IMR-90 (cell line): Measurements from ENCODE around the gene RDH12. TPM values are rescaled to one million over a fixed set of nuclear protein-coding genes. Genes with fewer than 3 reads are reported as not detected.

Source experiments
- ATAC-seq: fragments of 200-7000 bp; cut with Tn5 transposase; 2 replicates; pipeline ENCODE4 v1.9.1; 2020; ENCODE audit warnings: low read depth, mild to moderate bottlenecking, moderate library complexity
- BruUV-seq: library from RNA; stranded (reverse); fragments of 400-500 nt; replicated peaks from 2 replicates; lab custom pipeline; 2021; lab: Mats Ljungman, UMichigan
- CTCF ChIA-PET: fragments of 300-600 bp; formaldehyde crosslinking; extraction: SDS; loops from one replicate; lab custom pipeline; 2021; ENCODE audit warnings: antibody characterized with exemption; lab: Yijun Ruan, JAX
- POLR2A ChIA-PET: fragments of 300-600 bp; sonication (Branson Sonifier 250); formaldehyde crosslinking; loops from one replicate; lab custom pipeline; 2022; ENCODE audit warnings: antibody characterized with exemption; ENCODE audit not compliant: unreplicated experiment; lab: Charles Lee
- DNase-seq: peaks from one replicate; pipeline ENCODE4 v3.0.0; 2013
- H2AFZ ChIP-seq: replicated peaks from 2 replicates; pipeline ENCODE3; 2013; ENCODE audit warnings: low read length, mild to moderate bottlenecking; ENCODE audit not compliant: poor library complexity
- H2AK5ac ChIP-seq: 2 replicates; pipeline ENCODE4 v1.6.1; 2013; ENCODE audit warnings: low read depth, low read length, inconsistent platforms
- H2AK9ac ChIP-seq: replicated peaks from 2 replicates; pipeline ENCODE3; 2013; ENCODE audit warnings: mild to moderate bottlenecking, low read depth, low read length, moderate library complexity; ENCODE audit not compliant: poor library complexity
- H2BK120ac ChIP-seq: 2 replicates; pipeline ENCODE4 v1.6.1; 2013; ENCODE audit warnings: low read depth, low read length, inconsistent platforms
- H2BK15ac ChIP-seq: 3 replicates; pipeline ENCODE4 v1.6.1; 2013; ENCODE audit warnings: low read depth, low read length, inconsistent platforms
- H2BK20ac ChIP-seq: 2 replicates; pipeline ENCODE4 v1.6.1; 2013; ENCODE audit warnings: low read depth, mild to moderate bottlenecking, inconsistent platforms, low read length, moderate library complexity
- H2BK5ac ChIP-seq: 2 replicates; pipeline ENCODE4 v1.6.1; 2013; ENCODE audit warnings: mild to moderate bottlenecking, low read depth, low read length, inconsistent platforms; ENCODE audit not compliant: poor library complexity, severe bottlenecking
- H3K14ac ChIP-seq: replicated peaks from 2 replicates; pipeline ENCODE4 v1.6.1; 2013; ENCODE audit warnings: low read depth, low read length, inconsistent platforms
- H3K18ac ChIP-seq: 2 replicates; pipeline ENCODE4 v1.6.1; 2013; ENCODE audit warnings: low read depth, low read length, control low read depth
- H3K23ac ChIP-seq: 2 replicates; pipeline ENCODE4 v1.6.1; 2013; ENCODE audit warnings: low read depth, low read length, inconsistent platforms
- H3K27ac ChIP-seq: 2 replicates; pipeline ENCODE4 v1.5.1; 2013; ENCODE audit warnings: mild to moderate bottlenecking, control low read depth, low read length; ENCODE audit not compliant: insufficient read depth
- H3K27me3 ChIP-seq: 2 replicates; pipeline ENCODE4 v1.6.1; 2013; ENCODE audit warnings: low read length; ENCODE audit not compliant: control insufficient read depth, insufficient read depth
- H3K36me3 ChIP-seq: 2 replicates; pipeline ENCODE4 v1.6.1; 2013; ENCODE audit warnings: low read length, mixed read lengths; ENCODE audit not compliant: control insufficient read depth, insufficient read depth
- H3K4ac ChIP-seq: 2 replicates; pipeline ENCODE4 v1.6.1; 2013; ENCODE audit warnings: low read depth, low read length, inconsistent platforms
- H3K4me1 ChIP-seq: 2 replicates; pipeline ENCODE4 v1.6.1; 2013; ENCODE audit warnings: low read length, mixed read lengths; ENCODE audit not compliant: control insufficient read depth, insufficient read depth
- H3K4me2 ChIP-seq: 2 replicates; pipeline ENCODE4 v1.6.1; 2013; ENCODE audit warnings: low read depth, mild to moderate bottlenecking, control low read depth, low read length, moderate library complexity
- H3K4me3 ChIP-seq: 2 replicates; pipeline ENCODE4 v1.5.1; 2013; ENCODE audit warnings: low read depth, mild to moderate bottlenecking, control low read depth, low read length, moderate library complexity; ENCODE audit not compliant: insufficient read depth
- H3K56ac ChIP-seq: 2 replicates; pipeline ENCODE4 v1.6.1; 2013; ENCODE audit warnings: low read length, inconsistent platforms; ENCODE audit not compliant: insufficient read depth; ENCODE audit errors: extremely low read depth
- H3K79me1 ChIP-seq, 2 experiments: 2 replicates each; pipeline ENCODE4 v1.6.1; 2013; ENCODE audit warnings: low read length in 2 of 2, inconsistent platforms in 1 of 2, low read depth in 1 of 2
- H3K9ac ChIP-seq: 2 replicates; pipeline ENCODE4 v1.6.1; 2013; ENCODE audit warnings: low read depth, low read length, control low read depth
- H3K9me1 ChIP-seq: 2 replicates; pipeline ENCODE4 v1.6.1; 2013; ENCODE audit warnings: low read length, inconsistent platforms; ENCODE audit not compliant: insufficient read depth
- H3K9me3 ChIP-seq: 2 replicates; pipeline ENCODE4 v1.6.1; 2013; ENCODE audit warnings: low read length; ENCODE audit not compliant: control insufficient read depth, insufficient read depth
- H4K20me1 ChIP-seq: 2 replicates; pipeline ENCODE4 v1.6.1; 2013; ENCODE audit warnings: low read length, inconsistent platforms; ENCODE audit not compliant: insufficient read depth
- H4K5ac ChIP-seq: 2 replicates; pipeline ENCODE4 v1.6.1; 2013; ENCODE audit warnings: mild to moderate bottlenecking, low read depth, low read length, control low read depth
- H4K8ac ChIP-seq, 2 experiments: 2 replicates each; pipeline ENCODE4 v1.6.1; 2013; ENCODE audit warnings: low read depth in 2 of 2, low read length in 2 of 2, control low read depth in 1 of 2, inconsistent platforms in 1 of 2
- H4K91ac ChIP-seq: 2 replicates; pipeline ENCODE4 v1.6.1; 2013; ENCODE audit warnings: low read depth, low read length, inconsistent platforms; ENCODE audit not compliant: insufficient read depth
- BHLHE40 ChIP-seq: fragments of 150-350 bp; IDR thresholded peaks from 2 replicates; pipeline ENCODE4 v1.6.1; 2016; ENCODE audit warnings: mild to moderate bottlenecking, low read depth, low read length
- CEBPB ChIP-seq: IDR thresholded peaks from 2 replicates; pipeline ENCODE4 v1.6.1; 2012; ENCODE audit warnings: low read depth, low read length, improper control_type of control experiment
- CHD1 ChIP-seq: IDR thresholded peaks from 2 replicates; pipeline ENCODE4 v1.6.1; 2012; ENCODE audit warnings: low read depth, low read length, improper control_type of control experiment
- MAFK ChIP-seq: IDR thresholded peaks from 2 replicates; pipeline ENCODE4 v1.6.1; 2012; ENCODE audit warnings: low read depth, low read length, improper control_type of control experiment
- NFE2L2 ChIP-seq: fragments of 150-350 bp; IDR thresholded peaks from 2 replicates; pipeline ENCODE4 v1.6.1; 2016; ENCODE audit warnings: low read depth, mild to moderate bottlenecking, low read length
- RAD21 ChIP-seq: IDR thresholded peaks from 2 replicates; pipeline ENCODE4 v1.6.1; 2012; ENCODE audit warnings: low read length, improper control_type of control experiment
- RFX5 ChIP-seq: IDR thresholded peaks from 2 replicates; pipeline ENCODE4 v1.8.0; 2012; ENCODE audit warnings: low read depth, mild to moderate bottlenecking, low read length, moderate library complexity
- SMC3 ChIP-seq: fragments of 150-350 bp; IDR thresholded peaks from 2 replicates; pipeline ENCODE4 v1.6.1; 2016; ENCODE audit warnings: low read depth, mild to moderate bottlenecking, antibody characterized with exemption, low read length, moderate library complexity
- WGBS, 2 experiments: methylation state at CpG; one replicate each; pipeline versions ENCODE4 v1.1.5 to v1.1.7; 2013; ENCODE audit warnings: missing lambda C conversion rate in 2 of 2; ENCODE audit not compliant: insufficient read length in 1 of 2; ENCODE audit errors: extremely low coverage in 2 of 2; 5-methylcytosine and 5-hydroxymethylcytosine counted together
- dilution Hi-C: fragments of 300-500 bp; cut with HindIII; formaldehyde crosslinking; loops from one replicate; pipeline ENCODE4 v1.14.3; 2018; ENCODE audit warnings: low sequenced_read_pairs; ENCODE audit not compliant: unreplicated experiment
- in situ Hi-C: fragments of 300-500 bp; cut with MboI; formaldehyde crosslinking; loops from 3 replicates; pipeline ENCODE4 v1.14.3; 2019; ENCODE audit warnings: low sequenced_read_pairs, inconsistent platforms, mixed read lengths
- intact Hi-C: fragments of 100-400 bp; cut with micrococcal nuclease; formaldehyde crosslinking; loops from 2 replicates; pipeline ENCODE4 v1.10.0; 2022
- polyA plus RNA-seq, 3 experiments: library from polyadenylated mRNA; depleted of rRNA; stranded (reverse); fragments of >200 nt; gene quantifications; 2 replicates each; pipeline ENCODE4 v1.2.3, GENCODE V29; 2012; ENCODE audit warnings: low replicate concordance in 1 of 3
- total RNA-seq: library from RNA; depleted of rRNA; stranded (reverse); fragments of >200 nt; gene quantifications from 2 replicates; pipeline ENCODE4 v1.2.3, GENCODE V29; 2012
- TF ChIP-seq, protein P1 (sequence below): fragments of 150-350 bp; IDR thresholded peaks from 2 replicates; pipeline ENCODE4 v1.6.1; 2016; ENCODE audit warnings: low read depth, mild to moderate bottlenecking, low read length, moderate library complexity, borderline replicate concordance
- TF ChIP-seq, protein P2 (sequence below): fragments of 150-350 bp; IDR thresholded peaks from 2 replicates; pipeline ENCODE4 v1.6.1; 2017; ENCODE audit warnings: mild to moderate bottlenecking, antibody characterized with exemption, low read length, low read depth
- TF ChIP-seq, protein P3 (sequence below): conservative IDR thresholded peaks from 2 replicates; pipeline ENCODE4 v1.5.1; 2012; ENCODE audit warnings: mild to moderate bottlenecking, low read depth, low read length, improper control_type of control experiment

The RDH12 gene
- total and polyA plus RNA-seq, 2 of the 4 experiments (the other 2 are of a cell fraction) = not detected

DNA sequence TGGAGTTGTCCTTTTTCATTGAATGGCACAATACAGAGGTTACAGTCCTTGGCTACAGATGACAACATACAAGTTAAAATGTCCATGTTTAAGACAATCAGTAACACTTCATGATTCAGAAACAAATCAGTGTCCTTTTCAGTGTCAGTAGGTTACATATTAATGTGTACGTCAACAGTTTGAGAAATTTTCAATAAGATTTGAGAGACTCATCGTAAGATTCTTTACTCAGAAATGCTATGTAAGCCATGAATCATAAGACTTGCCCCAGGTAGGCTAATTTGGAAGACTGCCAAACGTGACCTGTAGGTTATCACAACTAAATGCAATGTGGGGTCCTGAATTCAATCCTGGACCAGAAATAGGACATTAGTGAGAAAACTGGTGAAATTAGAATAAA is 3.5 kb downstream of the RDH12 start:
- Histone ChIP-seq H3K9ac (no peak overlapping the region), H3K79me1 (no peaks in the 10 kb centered on the region), H2BK15ac (no peak overlapping the region), H3K9me1 (no peaks in the 10 kb centered on the region), H2BK20ac (no peak overlapping the region), H3K4me1 (no peaks in the 10 kb centered on the region), H3K27ac (no peak overlapping the region), H2BK120ac (no peak overlapping the region), H3K4me3 (no peak overlapping the region), H3K56ac (no peak overlapping the region), H3K23ac (no peak overlapping the region), H3K27me3 (peaks cover 4% of the 10 kb centered on the region), H3K36me3 (no peaks in the 10 kb centered on the region), H3K9me3 (no peaks in the 10 kb centered on the region; the same call in 1 of the 2 replicates), H3K18ac (no peak overlapping the region), H3K4me2 (no peak overlapping the region), H3K14ac (no peak overlapping the region), H2AFZ (no peak overlapping the region), H3K4ac (no peak overlapping the region), H4K20me1 (no peaks in the 10 kb centered on the region), H4K5ac (no peak overlapping the region), H2BK5ac (no peak overlapping the region), H4K8ac (no peak overlapping the region), H4K91ac (no peak overlapping the region), H2AK5ac (no peak overlapping the region), H2AK9ac (no peak overlapping the region)
- TF ChIP-seq MAFK (no peak), NFE2L2 (no peak), CHD1 (no peak), CEBPB (no peak), RFX5 (no peak), BHLHE40 (no peak), RAD21 (no peak), SMC3 (no peak)
- TF ChIP-seq, protein P1, sequence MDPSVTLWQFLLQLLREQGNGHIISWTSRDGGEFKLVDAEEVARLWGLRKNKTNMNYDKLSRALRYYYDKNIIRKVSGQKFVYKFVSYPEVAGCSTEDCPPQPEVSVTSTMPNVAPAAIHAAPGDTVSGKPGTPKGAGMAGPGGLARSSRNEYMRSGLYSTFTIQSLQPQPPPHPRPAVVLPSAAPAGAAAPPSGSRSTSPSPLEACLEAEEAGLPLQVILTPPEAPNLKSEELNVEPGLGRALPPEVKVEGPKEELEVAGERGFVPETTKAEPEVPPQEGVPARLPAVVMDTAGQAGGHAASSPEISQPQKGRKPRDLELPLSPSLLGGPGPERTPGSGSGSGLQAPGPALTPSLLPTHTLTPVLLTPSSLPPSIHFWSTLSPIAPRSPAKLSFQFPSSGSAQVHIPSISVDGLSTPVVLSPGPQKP = no peak
- TF ChIP-seq, protein P2, sequence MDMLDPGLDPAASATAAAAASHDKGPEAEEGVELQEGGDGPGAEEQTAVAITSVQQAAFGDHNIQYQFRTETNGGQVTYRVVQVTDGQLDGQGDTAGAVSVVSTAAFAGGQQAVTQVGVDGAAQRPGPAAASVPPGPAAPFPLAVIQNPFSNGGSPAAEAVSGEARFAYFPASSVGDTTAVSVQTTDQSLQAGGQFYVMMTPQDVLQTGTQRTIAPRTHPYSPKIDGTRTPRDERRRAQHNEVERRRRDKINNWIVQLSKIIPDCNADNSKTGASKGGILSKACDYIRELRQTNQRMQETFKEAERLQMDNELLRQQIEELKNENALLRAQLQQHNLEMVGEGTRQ = no peak
- TF ChIP-seq, protein P3, sequence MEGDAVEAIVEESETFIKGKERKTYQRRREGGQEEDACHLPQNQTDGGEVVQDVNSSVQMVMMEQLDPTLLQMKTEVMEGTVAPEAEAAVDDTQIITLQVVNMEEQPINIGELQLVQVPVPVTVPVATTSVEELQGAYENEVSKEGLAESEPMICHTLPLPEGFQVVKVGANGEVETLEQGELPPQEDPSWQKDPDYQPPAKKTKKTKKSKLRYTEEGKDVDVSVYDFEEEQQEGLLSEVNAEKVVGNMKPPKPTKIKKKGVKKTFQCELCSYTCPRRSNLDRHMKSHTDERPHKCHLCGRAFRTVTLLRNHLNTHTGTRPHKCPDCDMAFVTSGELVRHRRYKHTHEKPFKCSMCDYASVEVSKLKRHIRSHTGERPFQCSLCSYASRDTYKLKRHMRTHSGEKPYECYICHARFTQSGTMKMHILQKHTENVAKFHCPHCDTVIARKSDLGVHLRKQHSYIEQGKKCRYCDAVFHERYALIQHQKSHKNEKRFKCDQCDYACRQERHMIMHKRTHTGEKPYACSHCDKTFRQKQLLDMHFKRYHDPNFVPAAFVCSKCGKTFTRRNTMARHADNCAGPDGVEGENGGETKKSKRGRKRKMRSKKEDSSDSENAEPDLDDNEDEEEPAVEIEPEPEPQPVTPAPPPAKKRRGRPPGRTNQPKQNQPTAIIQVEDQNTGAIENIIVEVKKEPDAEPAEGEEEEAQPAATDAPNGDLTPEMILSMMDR = no peak
- intact Hi-C loops (no loop called here), in situ Hi-C loops (loop anchor here (25.0 kb wide), 1 partner anchor 268 kb away; no protein-coding TSS in a partner anchor), dilution Hi-C loops (no loop called here)
- BruUV-seq = no TSS peak
- ATAC-seq (no peak), DNase-seq (no peak)
- whole genome bisulfite sequencing, 2 experiments = no CpG with 5 or more reads among the region's 3 CpGs
- ChIA-PET POLR2A (no interaction called here), CTCF (interaction anchor here (0.5 to 2.8 kb wide), 19 partner anchors 8 to 321 kb away, joined by 3 to 38 read pairs (median 5); partner anchors contain the start of gene ARG2)
